BLaER1 treated with 17β-estradiol and CSF1 and Interleukin-3, amounts not matched to agents 10 nM and 100 nM (cell line): ENCODE measurements around the gene KCNMB2.

ENCODE experiments used
- H3K27ac ChIP-seq, 11 experiments: shearing (Covaris generic); formaldehyde crosslinking; 2 replicates each; pipeline ENCODE4 v1.8.1; 2022
- H3K27me3 ChIP-seq, 11 experiments: shearing (Covaris generic); formaldehyde crosslinking; 2 replicates each; pipeline ENCODE4 v1.8.1; 2022
- H3K36me3 ChIP-seq, 11 experiments: shearing (Covaris generic); formaldehyde crosslinking; 2 replicates each; pipeline ENCODE4 v1.8.1; 2022
- H3K4me1 ChIP-seq, 10 experiments: shearing (Covaris generic); formaldehyde crosslinking; 2 replicates each; pipeline ENCODE4 v1.8.1; 2022
- H3K4me2 ChIP-seq, 11 experiments: shearing (Covaris generic); formaldehyde crosslinking; 2 replicates each; pipeline ENCODE4 v1.8.1; 2022
- H3K4me3 ChIP-seq, 10 experiments: shearing (Covaris generic); formaldehyde crosslinking; 2 replicates each; pipeline ENCODE4 v1.8.1; 2022
- H3K9ac ChIP-seq, 11 experiments: shearing (Covaris generic); formaldehyde crosslinking; 2 replicates each; pipeline ENCODE4 v1.8.1; 2022
- H3K9me3 ChIP-seq, 11 experiments: shearing (Covaris generic); formaldehyde crosslinking; replicated peaks in 1 of 11; 2 replicates each; pipeline ENCODE4 v1.8.1; 2022
- H4K20me1 ChIP-seq, 11 experiments: shearing (Covaris generic); formaldehyde crosslinking; 2 replicates each; pipeline ENCODE4 v1.8.1; 2022
- Cebpa-rat ChIP-seq, 11 experiments: shearing (Covaris generic); IDR thresholded peaks; 2 replicates each; pipeline ENCODE4 v1.8.1; 2022

The KCNMB2 gene

GRCh38 chr3:178794711-178795110, 258.5 kb downstream of the KCNMB2 start:
- H3K4me3 ChIP-seq = no peak overlapping the region
- H3K27me3 ChIP-seq = no peaks in the 10 kb centered on the region
- H4K20me1 ChIP-seq = no peaks in the 10 kb centered on the region
- H3K27ac ChIP-seq = no peak overlapping the region
- peaks cover 0 to 5% (median 0%) of the 10 kb centered on the region in 11 experiments; a peak in 2 of 22 replicates for H3K9me3 ChIP-seq
- no peak overlapping the region for H3K4me2 ChIP-seq
- H3K36me3 ChIP-seq = no peaks in the 10 kb centered on the region
- no peak for TF ChIP-seq Cebpa-rat (IDR thresholded peaks at IDR 0.05)
- no peak overlapping the region for H3K9ac ChIP-seq
- no peaks in the 10 kb centered on the region for H3K4me1 ChIP-seq

GRCh38 chr3:178795349-178795748, 259.1 kb downstream of the KCNMB2 start:
- TF ChIP-seq Cebpa-rat (IDR thresholded peaks at IDR 0.05) = no peak
- Histone ChIP-seq H3K36me3 (no peaks in the 10 kb centered on the region), H3K9me3 (peaks cover 0 to 4% (median 0%) of the 10 kb centered on the region in 11 experiments; a peak in 2 of 22 replicates), H3K4me3 (no peak overlapping the region), H3K4me2 (no peak overlapping the region), H3K27me3 (no peaks in the 10 kb centered on the region), H3K27ac (no peak overlapping the region), H3K9ac (no peak overlapping the region), H3K4me1 (no peaks in the 10 kb centered on the region), H4K20me1 (no peaks in the 10 kb centered on the region)

- no peak overlapping the region for H3K4me3 ChIP-seq
- no peak overlapping the region for H3K9ac ChIP-seq
- no peaks in the 10 kb centered on the region for H3K27me3 ChIP-seq
- no peaks in the 10 kb centered on the region for H4K20me1 ChIP-seq
- no peaks in the 10 kb centered on the region for H3K4me1 ChIP-seq
- TF ChIP-seq Cebpa-rat (IDR thresholded peaks at IDR 0.05) = no peak
- H3K36me3 ChIP-seq = no peaks in the 10 kb centered on the region
- no peak overlapping the region for H3K4me2 ChIP-seq
- no peaks in the 10 kb centered on the region for H3K9me3 ChIP-seq
- no peak overlapping the region for H3K27ac ChIP-seq
Observed at GRCh38 chr3:178802259-178802658, 266.0 kb downstream of the KCNMB2 start.

- TF ChIP-seq Cebpa-rat (IDR thresholded peaks at IDR 0.05) = no peak
- Histone ChIP-seq H3K27me3 (no peaks in the 10 kb centered on the region), H3K4me2 (no peak overlapping the region), H3K4me1 (no peaks in the 10 kb centered on the region), H3K9ac (no peak overlapping the region), H3K27ac (no peak overlapping the region), H4K20me1 (no peaks in the 10 kb centered on the region), H3K9me3 (no peaks in the 10 kb centered on the region), H3K4me3 (no peak overlapping the region), H3K36me3 (no peaks in the 10 kb centered on the region)
Observed at GRCh38 chr3:178802993-178803693, 266.9 kb downstream of the KCNMB2 start.

- H3K9me3 ChIP-seq = no peaks in the 10 kb centered on the region
- no peaks in the 10 kb centered on the region for H3K36me3 ChIP-seq
- H3K4me1 ChIP-seq = no peaks in the 10 kb centered on the region
- no peak overlapping the region for H3K4me2 ChIP-seq
- no peaks in the 10 kb centered on the region for H3K27me3 ChIP-seq
- H3K27ac ChIP-seq = no peak overlapping the region
- H3K9ac ChIP-seq = no peak overlapping the region
- H4K20me1 ChIP-seq = no peaks in the 10 kb centered on the region
- no peak overlapping the region for H3K4me3 ChIP-seq
- TF ChIP-seq Cebpa-rat (IDR thresholded peaks at IDR 0.05) = no peak
Observed at GRCh38 chr3:178804606-178805005, 268.4 kb downstream of the KCNMB2 start.

GRCh38 chr3:178805741-178806140, 269.5 kb downstream of the KCNMB2 start:
- Histone ChIP-seq H3K4me3 (no peak overlapping the region), H3K9me3 (no peaks in the 10 kb centered on the region), H3K4me1 (no peaks in the 10 kb centered on the region), H3K9ac (no peak overlapping the region), H3K27me3 (no peaks in the 10 kb centered on the region), H3K36me3 (no peaks in the 10 kb centered on the region), H3K27ac (no peak overlapping the region), H4K20me1 (no peaks in the 10 kb centered on the region), H3K4me2 (no peak overlapping the region)
- TF ChIP-seq Cebpa-rat (IDR thresholded peaks at IDR 0.05) = no peak

- Histone ChIP-seq H3K9me3 (no peaks in the 10 kb centered on the region), H3K9ac (no peak overlapping the region), H3K4me3 (no peak overlapping the region), H3K4me2 (no peak overlapping the region), H4K20me1 (no peaks in the 10 kb centered on the region), H3K36me3 (no peaks in the 10 kb centered on the region), H3K4me1 (no peaks in the 10 kb centered on the region), H3K27ac (no peak overlapping the region), H3K27me3 (no peaks in the 10 kb centered on the region)
- no peak for TF ChIP-seq Cebpa-rat (IDR thresholded peaks at IDR 0.05)
Observed at GRCh38 chr3:178806651-178807050, 270.4 kb downstream of the KCNMB2 start.

- H3K9ac ChIP-seq = no peak overlapping the region
- H3K36me3 ChIP-seq = no peaks in the 10 kb centered on the region
- no peaks in the 10 kb centered on the region for H3K9me3 ChIP-seq
- no peak overlapping the region for H3K27ac ChIP-seq
- H3K4me1 ChIP-seq = no peaks in the 10 kb centered on the region
- no peak overlapping the region for H3K4me2 ChIP-seq
- H4K20me1 ChIP-seq = no peaks in the 10 kb centered on the region
- no peaks in the 10 kb centered on the region for H3K27me3 ChIP-seq
- no peak overlapping the region for H3K4me3 ChIP-seq
- TF ChIP-seq Cebpa-rat (IDR thresholded peaks at IDR 0.05) = no peak
Observed at GRCh38 chr3:178807694-178808093, 271.5 kb downstream of the KCNMB2 start.

GRCh38 chr3:178808748-178809147, 272.5 kb downstream of the KCNMB2 start:
- Histone ChIP-seq H3K27ac (no peak overlapping the region), H3K4me2 (no peak overlapping the region), H3K9me3 (no peaks in the 10 kb centered on the region), H3K4me3 (no peak overlapping the region), H3K9ac (no peak overlapping the region), H3K27me3 (no peaks in the 10 kb centered on the region), H3K4me1 (no peaks in the 10 kb centered on the region), H3K36me3 (no peaks in the 10 kb centered on the region), H4K20me1 (no peaks in the 10 kb centered on the region)
- TF ChIP-seq Cebpa-rat (IDR thresholded peaks at IDR 0.05) = no peak

GRCh38 chr3:178810181-178810580, 273.9 kb downstream of the KCNMB2 start:
- Histone ChIP-seq H3K4me1 (no peaks in the 10 kb centered on the region), H3K4me2 (no peak overlapping the region), H3K27me3 (no peaks in the 10 kb centered on the region), H3K9ac (no peak overlapping the region), H3K9me3 (no peaks in the 10 kb centered on the region), H3K36me3 (no peaks in the 10 kb centered on the region), H3K27ac (no peak overlapping the region), H3K4me3 (no peak overlapping the region), H4K20me1 (no peaks in the 10 kb centered on the region)
- TF ChIP-seq Cebpa-rat (IDR thresholded peaks at IDR 0.05) = no peak
